Kidney tubule cell (primary cell): ENCODE data around the gene KLHL2.
A peak's percentile ranks its signal among the peaks of the same experiment; 100 is the strongest.
"Not testable (repeated sequence)": the region's sequence is repeated elsewhere in the genome, so short reads cannot be mapped to it uniquely, and the experiment has no call there.

ENCODE experiments used
- DNase-seq: peaks from one replicate; pipeline ENCODE4 v3.0.0-alpha.2; 2018; ENCODE audit warnings: low spot score

The KLHL2 gene

GRCh38 chr4:165207431-165208220 lies at the start of gene KLHL2:
Gene KLHL2 (plus strand): TSS chr4:165207561. CDS start chr4:165207877, 316 bp downstream.
- DNase-seq, result peak; percentile 83

GRCh38 chr4:165158762-165159161 lies 48.6 kb upstream of the KLHL2 start:
- no peak for DNase-seq

GRCh38 chr4:165164257-165164656 lies 43.1 kb upstream of the KLHL2 start:
- DNase-seq, result no peak

- DNase-seq, result not testable (repeated sequence)
Measured at GRCh38 chr4:165166872-165167271, 40.5 kb upstream of the KLHL2 start.

- DNase-seq, result no peak
Measured at GRCh38 chr4:165167650-165168049, 39.7 kb upstream of the KLHL2 start.

- DNase-seq, result no peak
Measured at GRCh38 chr4:165170819-165171218, 36.5 kb upstream of the KLHL2 start.

- DNase-seq, result not testable (repeated sequence)
Measured at GRCh38 chr4:165175470-165175869, 31.9 kb upstream of the KLHL2 start.

GRCh38 chr4:165175879-165176278 lies 31.5 kb upstream of the KLHL2 start:
- peak; percentile 53 for DNase-seq

- DNase-seq, result peak; percentile 3
Measured at GRCh38 chr4:165177725-165178666, 29.4 kb upstream of the KLHL2 start.

GRCh38 chr4:165184220-165184619 lies 23.1 kb upstream of the KLHL2 start:
- no peak for DNase-seq

GRCh38 chr4:165184998-165185397 lies 22.4 kb upstream of the KLHL2 start:
- not testable (repeated sequence) for DNase-seq

GRCh38 chr4:165185448-165185847 lies 21.9 kb upstream of the KLHL2 start:
- no peak for DNase-seq

- DNase-seq, result no peak
Measured at GRCh38 chr4:165190591-165191347, 16.6 kb upstream of the KLHL2 start.

GRCh38 chr4:165191348-165191656 lies 16.1 kb upstream of the KLHL2 start:
- no peak for DNase-seq

- DNase-seq, result no peak
Measured at GRCh38 chr4:165191814-165192499, 15.4 kb upstream of the KLHL2 start.

- DNase-seq, result no peak
Measured at GRCh38 chr4:165192500-165192898, 14.9 kb upstream of the KLHL2 start.

- DNase-seq, result no peak
Measured at GRCh38 chr4:165192956-165193355, 14.4 kb upstream of the KLHL2 start.

- DNase-seq, result no peak
Measured at GRCh38 chr4:165194368-165194767, 13.0 kb upstream of the KLHL2 start.

GRCh38 chr4:165198329-165198728 lies 9.0 kb upstream of the KLHL2 start:
- peak; percentile 18 for DNase-seq

- DNase-seq, result peak; percentile 50
Measured at GRCh38 chr4:165199286-165199685, 8.1 kb upstream of the KLHL2 start.

GRCh38 chr4:165199722-165200121 lies 7.6 kb upstream of the KLHL2 start:
- peak; percentile 60 for DNase-seq

GRCh38 chr4:165201806-165202205 lies 5.6 kb upstream of the KLHL2 start:
- no peak for DNase-seq
